SK-N-MC (cell line): ENCODE results near the gene OR1L8.

Experiments
- EZH2 ChIP-seq: fragments of 200-600 bp; sonication (generic); IDR thresholded peaks from one replicate; pipeline ENCODE4 v1.6.1; 2017; ENCODE audit warnings: antibody characterized with exemption
- POLR2AphosphoS5 ChIP-seq: IDR thresholded peaks from 2 replicates; pipeline ENCODE4 v1.6.1; 2012; ENCODE audit warnings: mild to moderate bottlenecking, low read depth, low read length, borderline replicate concordance

DNA sequence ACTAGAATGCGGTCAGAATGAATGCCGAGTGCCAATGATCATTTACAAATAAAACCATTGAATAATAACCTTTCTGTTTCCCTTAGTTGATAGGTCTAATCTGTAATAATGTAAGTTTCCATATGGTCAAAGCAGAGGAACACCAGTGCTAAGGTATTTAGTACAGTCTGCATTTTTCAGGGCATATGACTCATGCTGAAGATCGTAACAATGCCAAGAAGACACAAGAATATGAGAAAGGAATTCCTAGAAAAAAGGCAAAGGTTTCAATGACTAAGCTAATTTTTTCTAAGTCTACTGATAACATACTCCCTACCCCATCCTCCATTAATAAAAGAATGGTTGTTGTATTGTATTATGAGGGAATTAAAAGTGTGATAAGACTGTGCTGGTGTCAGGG, 2.8 kb downstream of the OR1L8 start:
- TF ChIP-seq POLR2AphosphoS5 (no peak), EZH2 (no peak)
